B cell (primary cell): Measurements from ENCODE around the gene TPCN1. TPM values are rescaled to one million over a fixed set of nuclear protein-coding genes. Genes with fewer than 3 reads are reported as not detected.

ENCODE experiments used
- ATAC-seq: fragments of 200-7000 bp; cut with Tn5 transposase; one replicate; pipeline ENCODE4 v1.10.0; 2021; ENCODE audit warnings: low read depth, mild to moderate bottlenecking, moderate number of reproducible peaks, moderate library complexity
- CTCF ChIA-PET: fragments of 350-600 bp; sonication (Branson Sonifier 250); formaldehyde crosslinking; loops from one replicate; lab custom pipeline; 2021; ENCODE audit warnings: antibody characterized with exemption, inconsistent platforms; lab: Charles Lee
- POLR2A ChIA-PET: fragments of 350-600 bp; sonication (Branson Sonifier 250); formaldehyde crosslinking; loops from one replicate; lab custom pipeline; 2021; ENCODE audit warnings: antibody characterized with exemption; lab: Charles Lee
- DNase-seq: peaks from one replicate; pipeline ENCODE4 v3.0.0; 2013
- H2AFZ ChIP-seq: 2 replicates; pipeline ENCODE4 v1.6.1; 2012; ENCODE audit warnings: mild to moderate bottlenecking, low read depth, low read length; ENCODE audit not compliant: insufficient read depth, poor library complexity, severe bottlenecking
- H3K27ac ChIP-seq, 2 donors: 1 replicate in 1 of 2; 2 replicates in 1 of 2; pipeline ENCODE4 v1.5.1; 2012 to 2013; ENCODE audit warnings: low read length in 2 of 2, mild to moderate bottlenecking in 2 of 2, moderate library complexity in 1 of 2
- H3K27me3 ChIP-seq, 4 experiments: fragments of 200-600 bp in 1 of 4; sonication (generic) in 1 of 4; replicated peaks in 1 of 4; 1 replicate in 2 of 4; 2 replicates in 2 of 4; pipeline versions ENCODE4 v1.6.1 to v1.7.0; 2013 to 2016; ENCODE audit warnings: low read length in 3 of 4, mild to moderate bottlenecking in 2 of 4, mixed read lengths in 1 of 4, moderate library complexity in 1 of 4; ENCODE audit not compliant: insufficient read depth in 4 of 4, control insufficient read depth in 3 of 4; ENCODE audit errors: control extremely low read depth in 1 of 4
- H3K36me3 ChIP-seq, 2 experiments: replicated peaks in 1 of 2; 1 replicate in 1 of 2; 2 replicates in 1 of 2; pipeline versions ENCODE4 v1.6.1 to v1.7.1; 2013; ENCODE audit warnings: low read length in 1 of 2; ENCODE audit not compliant: insufficient read depth in 2 of 2, control insufficient read depth in 1 of 2; ENCODE audit errors: control extremely low read depth in 1 of 2, extremely low read depth in 1 of 2
- H3K4me1 ChIP-seq, 2 donors: fragments of 200-600 bp in 1 of 2; sonication (generic) in 1 of 2; 1 replicate in 1 of 2; 2 replicates in 1 of 2; pipeline versions ENCODE4 v1.5.1 to v1.6.1; 2013 to 2017; ENCODE audit warnings: low read length in 2 of 2; ENCODE audit not compliant: control insufficient read depth in 2 of 2, insufficient read depth in 2 of 2
- H3K4me2 ChIP-seq: replicated peaks from 2 replicates; pipeline ENCODE3; 2012; ENCODE audit warnings: mild to moderate bottlenecking, low read depth, low read length; ENCODE audit not compliant: poor library complexity, severe bottlenecking
- H3K4me3 ChIP-seq, 5 experiments: fragments of 200-600 bp in 1 of 5; sonication (generic) in 1 of 5; 1 replicate in 3 of 5; 2 replicates in 2 of 5; pipeline versions ENCODE4 v1.5.1 to v1.7.0; 2011 to 2016; ENCODE audit warnings: low read length in 4 of 5, mild to moderate bottlenecking in 4 of 5, low read depth in 2 of 5, control low read depth in 1 of 5, moderate library complexity in 1 of 5; ENCODE audit not compliant: insufficient read depth in 1 of 5; ENCODE audit errors: control extremely low read depth in 1 of 5, extremely low read depth in 1 of 5
- H3K79me2 ChIP-seq: fragments of 200-600 bp; sonication (generic); one replicate; pipeline ENCODE4 v1.6.0; 2016; ENCODE audit warnings: low read length; ENCODE audit not compliant: control insufficient read depth, insufficient read depth
- H3K9ac ChIP-seq: fragments of 200-600 bp; sonication (generic); 2 replicates; pipeline ENCODE4 v1.6.1; 2017; ENCODE audit warnings: mild to moderate bottlenecking, low read length, moderate library complexity
- H3K9me3 ChIP-seq, 3 donors: one replicate each; pipeline versions ENCODE4 v1.6.1 to v1.7.1; 2013; ENCODE audit warnings: low read length in 2 of 3; ENCODE audit not compliant: control insufficient read depth in 2 of 3, insufficient read depth in 1 of 3; ENCODE audit errors: control extremely low read depth in 1 of 3
- H4K20me1 ChIP-seq: 2 replicates; pipeline ENCODE4 v1.6.0; 2012; ENCODE audit warnings: mild to moderate bottlenecking, low read length; ENCODE audit not compliant: insufficient read depth, control insufficient read depth, poor library complexity, severe bottlenecking
- H3K27ac Mint-ChIP-seq: one replicate; pipeline ENCODE4 v1.8.0; 2021; ENCODE audit warnings: mixed read lengths
- H3K27me3 Mint-ChIP-seq: one replicate; pipeline ENCODE4 v1.8.0; 2021; ENCODE audit warnings: mixed read lengths
- H3K4me1 Mint-ChIP-seq: one replicate; pipeline ENCODE4 v1.8.0; 2021; ENCODE audit warnings: mixed read lengths
- H3K4me3 Mint-ChIP-seq: one replicate; pipeline ENCODE4 v1.8.0; 2021; ENCODE audit warnings: mixed read lengths
- H3K9me3 Mint-ChIP-seq: one replicate; pipeline ENCODE4 v1.8.0; 2022; ENCODE audit warnings: mixed read lengths; ENCODE audit not compliant: insufficient read depth
- CTCF ChIP-seq: fragments of 200-600 bp; IDR thresholded peaks from one replicate; pipeline ENCODE4 v1.8.0; 2022; ENCODE audit warnings: antibody characterized with exemption, mild to moderate bottlenecking
- EZH2 ChIP-seq: IDR thresholded peaks from 2 replicates; pipeline ENCODE4 v1.6.1; 2012; ENCODE audit warnings: borderline replicate concordance, low read depth, mild to moderate bottlenecking, moderate library complexity, low read length; ENCODE audit not compliant: insufficient read depth, poor library complexity, severe bottlenecking
- WGBS: methylation state at CpG from one replicate; pipeline ENCODE4 v1.1.5; 2013; ENCODE audit warnings: missing lambda C conversion rate; ENCODE audit not compliant: insufficient coverage; 5-methylcytosine and 5-hydroxymethylcytosine counted together
- intact Hi-C: fragments of 100-400 bp; cut with micrococcal nuclease; formaldehyde crosslinking; loops from one replicate; pipeline ENCODE4 v1.10.0; 2022
- polyA plus RNA-seq: library from polyadenylated mRNA; depleted of rRNA; stranded (reverse); fragments of >200 nt; gene quantifications from 2 replicates; pipeline ENCODE4 v1.2.3, GENCODE V29; 2012
- total RNA-seq, 2 donors: library from RNA; stranded (reverse); fragments of 120-200 nt in 1 of 2; gene quantifications; 1 replicate in 1 of 2; 2 replicates in 1 of 2; pipeline versions ENCODE4 v1.2.3 to v1.2.4, GENCODE V29; 2013 to 2022

Gene TPCN1
- total and polyA plus RNA-seq, 2 donors (not counting 1 experiment from before 2014, with no cell fraction given): 80.8 to 258 TPM

GRCh38 chr12:113195598-113195997, 25.7 kb upstream of the TPCN1 start:
- ChIA-PET CTCF (interaction anchor here (0.6 to 4.2 kb wide), 14 partner anchors 9 to 230 kb away, joined by 3 to 96 read pairs (median 3); partner anchors contain the start of gene TPCN1), POLR2A (interaction anchor here (0.6 kb wide), 1 partner anchor 107 kb away, joined by 3 read pairs; no protein-coding TSS in a partner anchor)
- peak overlapping the region; percentile 72 for H3K27ac Mint-ChIP-seq
- DNase-seq (no peak), ATAC-seq (no peak)
- Histone ChIP-seq H2AFZ (no peak overlapping the region), H3K36me3 (peaks cover 3 to 19% of the 10 kb centered on the region in 2 experiments), H3K9me3 (peaks cover 0 to 3% (median 0%) of the 10 kb centered on the region in 3 donors), H3K27me3 (no peaks in the 10 kb centered on the region), H3K79me2 (no peaks in the 10 kb centered on the region), H3K9ac (no peak overlapping the region), H3K4me1 (peaks cover 12 to 18% of the 10 kb centered on the region in 2 donors), H4K20me1 (no peaks in the 10 kb centered on the region), H3K27ac (no peak overlapping the region), H3K4me3 (no peak overlapping the region), H3K4me2 (no peak overlapping the region)
- H3K27me3 Mint-ChIP-seq: no peaks in the 10 kb centered on the region
- peaks cover 20% of the 10 kb centered on the region for H3K4me1 Mint-ChIP-seq
- intact Hi-C loops: loop anchor here (5.0 to 10.0 kb wide), 2 partner anchors 99 to 232 kb away; no protein-coding TSS in a partner anchor
- no peak overlapping the region for H3K4me3 Mint-ChIP-seq
- 100% methylated on average over 6 of the region's 13 CpGs for WGBS
- no peaks in the 10 kb centered on the region for H3K9me3 Mint-ChIP-seq
- TF ChIP-seq CTCF (no peak), EZH2 (no peak)

DNA sequence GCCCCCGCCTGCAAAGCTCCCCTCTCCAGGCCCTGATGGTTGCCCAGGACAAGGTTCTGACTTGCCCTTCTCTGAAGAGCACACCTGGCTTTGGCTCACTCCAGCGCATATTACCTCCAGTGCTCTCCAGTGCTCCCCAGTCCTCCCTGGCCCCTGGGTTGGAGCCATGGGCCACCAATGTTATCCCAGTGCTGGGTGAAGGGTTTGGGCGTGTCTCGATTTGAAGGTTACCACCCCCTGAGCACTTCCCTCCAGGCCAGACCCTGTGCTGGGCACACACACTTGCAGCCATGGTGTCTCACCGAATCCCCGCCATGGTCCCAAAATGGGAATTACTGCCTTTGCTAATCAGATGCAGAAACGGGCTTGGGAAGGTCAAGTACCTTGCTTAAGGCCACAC, 24.7 kb upstream of the TPCN1 start:
- intact Hi-C loops: loop anchor here (5.0 to 10.0 kb wide), 2 partner anchors 98 to 231 kb away; no protein-coding TSS in a partner anchor
- Mint-ChIP-seq H3K9me3 (no peaks in the 10 kb centered on the region), H3K27ac (peak overlapping the region; percentile 68), H3K4me3 (no peak overlapping the region), H3K4me1 (peaks cover 20% of the 10 kb centered on the region), H3K27me3 (no peaks in the 10 kb centered on the region)
- Histone ChIP-seq H3K27ac (no peak overlapping the region), H3K9me3 (peaks cover 0 to 3% (median 0%) of the 10 kb centered on the region in 3 donors), H3K4me3 (no peak overlapping the region), H3K4me2 (no peak overlapping the region), H3K9ac (no peak overlapping the region), H4K20me1 (no peaks in the 10 kb centered on the region), H2AFZ (no peak overlapping the region), H3K27me3 (no peaks in the 10 kb centered on the region), H3K4me1 (peaks cover 12 to 18% of the 10 kb centered on the region in 2 donors), H3K79me2 (no peaks in the 10 kb centered on the region), H3K36me3 (peaks cover 1 to 10% of the 10 kb centered on the region in 2 experiments)
- ChIA-PET POLR2A (interaction anchor here (1.0 to 2.2 kb wide), 5 partner anchors 12 to 37 kb away, joined by 5 to 17 read pairs (median 13); partner anchors contain the start of gene TPCN1), CTCF (interaction anchor here (0.7 to 4.2 kb wide), 14 partner anchors 9 to 1064 kb away, joined by 3 to 96 read pairs (median 5); partner anchors contain the start of genes DDX54, OAS2, SDSL and TPCN1)
- 96% methylated on average over 6 of the region's 7 CpGs for WGBS
- DNase-seq (no peak), ATAC-seq (no peak)
- TF ChIP-seq EZH2: no peak
- TF ChIP-seq CTCF: no peak
